ENCODE results near the gene GALNT12. TPM values are rescaled to one million over a fixed set of nuclear protein-coding genes. Genes with fewer than 3 reads are reported as not detected.

The GALNT12 gene
- total and polyA plus RNA-seq, 2 experiments from 2014 or later, result 4.2 to 19.7 TPM

DNA sequence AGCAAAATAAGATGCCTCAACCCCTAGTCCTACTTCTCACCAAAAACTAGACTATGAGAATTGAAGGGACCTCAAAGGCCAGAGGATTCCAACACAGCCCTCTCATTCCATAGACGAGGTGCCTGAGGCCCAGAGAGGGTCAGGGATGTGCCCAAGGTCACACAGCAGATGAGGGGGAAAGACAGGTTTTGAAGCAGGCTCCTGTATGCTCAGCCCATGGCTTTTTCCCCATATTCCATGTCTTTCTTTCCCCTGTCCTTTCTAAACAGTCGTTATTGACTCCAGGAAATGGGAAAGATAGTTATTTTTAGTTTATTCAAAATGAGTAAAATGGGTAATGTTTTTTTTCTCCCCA is 75.1 kb downstream of the GALNT12 start:
- TF ChIP-seq, protein P1, sequence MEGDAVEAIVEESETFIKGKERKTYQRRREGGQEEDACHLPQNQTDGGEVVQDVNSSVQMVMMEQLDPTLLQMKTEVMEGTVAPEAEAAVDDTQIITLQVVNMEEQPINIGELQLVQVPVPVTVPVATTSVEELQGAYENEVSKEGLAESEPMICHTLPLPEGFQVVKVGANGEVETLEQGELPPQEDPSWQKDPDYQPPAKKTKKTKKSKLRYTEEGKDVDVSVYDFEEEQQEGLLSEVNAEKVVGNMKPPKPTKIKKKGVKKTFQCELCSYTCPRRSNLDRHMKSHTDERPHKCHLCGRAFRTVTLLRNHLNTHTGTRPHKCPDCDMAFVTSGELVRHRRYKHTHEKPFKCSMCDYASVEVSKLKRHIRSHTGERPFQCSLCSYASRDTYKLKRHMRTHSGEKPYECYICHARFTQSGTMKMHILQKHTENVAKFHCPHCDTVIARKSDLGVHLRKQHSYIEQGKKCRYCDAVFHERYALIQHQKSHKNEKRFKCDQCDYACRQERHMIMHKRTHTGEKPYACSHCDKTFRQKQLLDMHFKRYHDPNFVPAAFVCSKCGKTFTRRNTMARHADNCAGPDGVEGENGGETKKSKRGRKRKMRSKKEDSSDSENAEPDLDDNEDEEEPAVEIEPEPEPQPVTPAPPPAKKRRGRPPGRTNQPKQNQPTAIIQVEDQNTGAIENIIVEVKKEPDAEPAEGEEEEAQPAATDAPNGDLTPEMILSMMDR (IDR thresholded peaks at IDR 0.05; ENCODE audit: low read depth, low read length), result no peak
- no peak overlapping the region for H3K27ac ChIP-seq

DNA sequence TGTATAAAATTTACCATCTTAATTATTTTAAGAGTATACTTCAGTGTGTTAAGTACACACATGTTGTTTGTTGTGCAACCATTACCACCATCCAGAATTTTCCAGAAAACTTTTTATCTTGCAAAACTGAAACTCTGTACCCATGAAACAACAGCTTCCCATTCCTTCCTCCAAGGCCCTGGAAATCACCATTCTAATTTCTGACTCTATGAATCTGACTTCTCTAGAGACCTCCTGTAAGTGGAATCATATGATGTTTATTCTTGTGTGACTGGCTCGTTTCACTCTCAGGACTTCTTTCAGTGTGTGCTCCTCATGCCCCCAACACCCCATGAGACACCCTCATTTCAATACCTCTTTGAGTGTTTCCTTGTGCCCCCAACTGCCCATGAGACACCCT is 75.8 kb downstream of the GALNT12 start:
- TF ChIP-seq, protein P1 (IDR thresholded peaks at IDR 0.05; ENCODE audit: low read depth, low read length), result no peak
- H3K4me3 ChIP-seq, result no peak overlapping the region
- no peaks in the 10 kb centered on the region for H3K9me3 ChIP-seq (ENCODE audit: low read depth)
- H3K4me1 ChIP-seq (ENCODE audit: low read depth), result peaks cover 14% of the 10 kb centered on the region
- H3K36me3 ChIP-seq, result no peaks in the 10 kb centered on the region
- DNase-seq (ENCODE audit: low read depth in 1 of 2, low spot score in 1 of 2), result no peak
- H3K27ac ChIP-seq, result no peak overlapping the region
- H3K27me3 ChIP-seq, result no peaks in the 10 kb centered on the region

More for the DNA sequence above, 75.1 kb downstream of the GALNT12 start:
- Histone ChIP-seq H3K4me3 (no peak overlapping the region), H3K27me3 (no peaks in the 10 kb centered on the region), H3K4me1 (ENCODE audit: low read depth) (peaks cover 14% of the 10 kb centered on the region), H3K9me3 (ENCODE audit: low read depth) (no peaks in the 10 kb centered on the region), H3K36me3 (no peaks in the 10 kb centered on the region)
- no peak for DNase-seq (ENCODE audit: low read depth in 1 of 2, low spot score in 1 of 2)

DNA sequence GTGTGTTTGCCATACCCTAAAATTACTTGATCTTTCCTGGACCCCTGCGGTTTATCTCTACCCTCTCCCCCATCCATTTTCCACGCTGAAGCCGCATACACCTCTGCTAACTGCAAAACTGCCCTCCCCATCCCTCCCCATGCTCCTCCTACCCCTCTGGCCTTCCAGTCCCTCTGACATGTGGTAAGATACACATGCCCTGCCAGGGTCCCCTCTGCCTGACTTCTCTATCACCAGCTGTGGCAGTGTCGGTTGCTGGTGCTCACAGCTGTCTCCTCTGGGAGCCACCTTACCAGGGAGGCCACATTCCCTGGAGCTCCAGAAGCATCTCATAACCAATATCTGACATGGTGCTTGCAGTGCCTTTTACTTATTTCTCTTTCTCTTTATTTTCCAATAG is 77.4 kb downstream of the GALNT12 start:
- Histone ChIP-seq H3K4me1 (ENCODE audit: low read depth) (peaks cover 14% of the 10 kb centered on the region), H3K36me3 (no peaks in the 10 kb centered on the region), H3K4me3 (no peak overlapping the region), H3K27ac (no peak overlapping the region), H3K27me3 (no peaks in the 10 kb centered on the region), H3K9me3 (ENCODE audit: low read depth) (no peaks in the 10 kb centered on the region)
- TF ChIP-seq, protein P1 (IDR thresholded peaks at IDR 0.05; ENCODE audit: low read depth, low read length), result no peak
- no peak for DNase-seq (ENCODE audit: low read depth in 1 of 2, low spot score in 1 of 2)

DNA sequence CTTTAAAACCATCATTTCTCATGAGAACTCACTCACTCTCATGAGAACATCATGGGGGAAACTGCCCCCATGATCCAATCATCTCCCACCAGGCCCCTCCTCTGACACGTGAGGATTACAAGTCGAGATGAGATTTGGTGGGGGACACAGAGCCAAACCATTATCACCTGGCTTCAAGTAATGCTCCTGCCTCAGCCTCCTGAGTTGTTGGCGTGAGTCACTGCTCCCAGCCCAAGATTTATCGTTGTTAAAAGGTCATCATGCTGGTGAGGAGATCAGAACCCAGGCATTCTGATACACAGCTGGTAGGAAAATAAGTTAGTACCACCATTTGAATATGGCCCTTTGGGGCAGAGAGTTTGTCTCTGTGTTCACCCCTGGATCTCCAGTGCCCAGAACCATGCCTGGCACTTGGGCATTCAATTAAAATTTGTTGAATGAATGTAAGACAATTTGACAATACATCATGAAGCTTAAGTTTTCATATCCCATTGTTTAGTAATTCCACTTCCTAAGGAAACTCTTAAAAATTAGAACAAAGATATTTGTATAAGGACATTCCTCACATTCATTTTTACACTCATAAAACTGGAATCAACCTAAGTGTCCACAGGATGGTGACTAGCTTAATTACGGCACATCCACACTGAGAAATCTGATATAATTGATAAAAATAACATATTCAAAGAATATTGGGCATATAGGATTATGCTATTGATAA is 78.3 kb downstream of the GALNT12 start:
- Histone ChIP-seq H3K36me3 (no peaks in the 10 kb centered on the region), H3K27ac (no peak overlapping the region), H3K9me3 (ENCODE audit: low read depth) (no peaks in the 10 kb centered on the region), H3K4me3 (no peak overlapping the region), H3K4me1 (ENCODE audit: low read depth) (peaks cover 14% of the 10 kb centered on the region), H3K27me3 (no peaks in the 10 kb centered on the region)
- TF ChIP-seq, protein P1 (IDR thresholded peaks at IDR 0.05; ENCODE audit: low read depth, low read length), result no peak
- DNase-seq (ENCODE audit: low read depth in 1 of 2, low spot score in 1 of 2), result no peak

DNA sequence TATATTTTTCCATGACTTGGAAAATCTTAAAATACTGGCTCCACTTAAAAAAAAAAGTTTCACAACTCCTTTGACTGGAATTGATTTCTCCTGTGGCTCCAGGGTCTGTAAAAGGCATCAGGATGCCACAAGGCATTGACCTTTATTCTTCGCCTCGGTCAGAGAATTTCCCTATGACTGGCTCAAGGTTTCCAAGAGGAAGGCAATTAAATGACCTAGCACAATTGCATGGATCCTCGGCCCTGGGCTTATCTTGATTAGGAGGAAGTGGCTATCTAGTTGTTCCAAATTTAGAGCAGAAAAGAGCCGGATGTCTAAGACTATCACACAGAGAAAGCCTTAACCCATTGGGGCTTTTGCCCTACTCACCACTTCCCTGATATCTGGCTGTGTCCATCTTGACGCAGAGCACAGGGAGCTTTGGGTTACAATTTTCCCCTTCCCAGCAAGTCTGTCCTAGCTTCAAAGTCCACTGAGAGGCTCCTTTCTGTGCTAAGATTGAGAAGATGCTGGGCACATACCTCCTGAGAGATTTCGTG is 79.3 kb downstream of the GALNT12 start:
- peak in 1 of 2 donors; percentile 56 for DNase-seq (ENCODE audit: low read depth in 1 of 2, low spot score in 1 of 2)
- H3K4me3 ChIP-seq, result no peak overlapping the region
- H3K36me3 ChIP-seq, result no peaks in the 10 kb centered on the region
- H3K27ac ChIP-seq, result peak overlapping the region; percentile 12
- no peaks in the 10 kb centered on the region for H3K27me3 ChIP-seq
- TF ChIP-seq, protein P1 (IDR thresholded peaks at IDR 0.05; ENCODE audit: low read depth, low read length), result no peak
- no peaks in the 10 kb centered on the region for H3K9me3 ChIP-seq (ENCODE audit: low read depth)
- peaks cover 14% of the 10 kb centered on the region for H3K4me1 ChIP-seq (ENCODE audit: low read depth)

All from cardiac muscle cell (in vitro differentiated cells and primary cell).